GM18505 (cell line): ENCODE results near the gene HOXD8.

Experiments
- ATAC-seq: cut with Tn5 transposase; IDR thresholded peaks from one replicate; pipeline ENCODE4 v1.9.1; 2021; ENCODE audit not compliant: unreplicated experiment
- POLR2A ChIP-seq: IDR thresholded peaks from 4 replicates; pipeline ENCODE4 v1.6.1; 2011; ENCODE audit warnings: borderline replicate concordance; ENCODE audit not compliant: insufficient read depth, insufficient read length; ENCODE audit errors: extremely low read depth

Gene HOXD8

GRCh38 chr2:176102309-176102866 is 27.1 kb upstream of the HOXD8 start:
- no peak for ATAC-seq
- TF ChIP-seq POLR2A: no peak

- ATAC-seq: no peak
- no peak for TF ChIP-seq POLR2A
Observed at GRCh38 chr2:176103194-176103593, 26.3 kb upstream of the HOXD8 start.

- ATAC-seq: no peak
- no peak for TF ChIP-seq POLR2A
Observed at GRCh38 chr2:176103742-176104315, 25.7 kb upstream of the HOXD8 start.

GRCh38 chr2:176104316-176105077 is 25.0 kb upstream of the HOXD8 start:
- no peak for TF ChIP-seq POLR2A
- no peak for ATAC-seq

GRCh38 chr2:176105078-176105729 is 24.3 kb upstream of the HOXD8 start:
- no peak for ATAC-seq
- TF ChIP-seq POLR2A: no peak

- TF ChIP-seq POLR2A: no peak
- ATAC-seq: no peak
Observed at GRCh38 chr2:176105730-176106580, 23.6 kb upstream of the HOXD8 start.

- no peak for ATAC-seq
- TF ChIP-seq POLR2A: no peak
Observed at GRCh38 chr2:176106581-176107539, 22.6 kb upstream of the HOXD8 start, which contains the start of gene HOXD11. HOXD11 (plus strand) TSS chr2:176107280; CDS start chr2:176107356, 76 bp downstream.

- ATAC-seq: no peak
- no peak for TF ChIP-seq POLR2A
Observed at GRCh38 chr2:176107731-176108181, 21.7 kb upstream of the HOXD8 start.

GRCh38 chr2:176109192-176109901 is 20.2 kb upstream of the HOXD8 start:
- no peak for ATAC-seq
- TF ChIP-seq POLR2A: no peak

- no peak for TF ChIP-seq POLR2A
- no peak for ATAC-seq
Observed at GRCh38 chr2:176109946-176110345, 19.6 kb upstream of the HOXD8 start.
